HL-60 (cell line): Measurements from ENCODE around the gene PTPRQ.

Experiments used
- DNase-seq, 2 experiments: peaks; one replicate each; pipeline ENCODE4 v3.0.0-alpha.2; 2010 to 2020; ENCODE audit warnings: low read depth in 1 of 2, low spot score in 1 of 2
- H3K27ac ChIP-seq: fragments of 250-450 bp; sonication (Bioruptor Pico); replicated peaks from 2 replicates; pipeline ENCODE4 v1.5.1; 2020; ENCODE audit warnings: mild to moderate bottlenecking, moderate library complexity
- H3K27me3 ChIP-seq: fragments of 250-450 bp; sonication (Bioruptor Pico); 2 replicates; pipeline ENCODE4 v1.5.1; 2021; ENCODE audit warnings: mild to moderate bottlenecking, moderate library complexity; ENCODE audit not compliant: insufficient read depth, poor library complexity, severe bottlenecking
- H3K4me3 ChIP-seq: replicated peaks from 2 replicates; pipeline ENCODE4 v1.5.1; 2011; ENCODE audit warnings: mild to moderate bottlenecking, control low read depth, low read length; ENCODE audit not compliant: insufficient read depth
- CTCF ChIP-seq: IDR thresholded peaks from one replicate; pipeline ENCODE4 v1.5.1; 2011; ENCODE audit warnings: low read length, control low read depth, inconsistent platforms; ENCODE audit not compliant: insufficient read depth
- GABPA ChIP-seq: IDR thresholded peaks from 2 replicates; pipeline ENCODE4 v1.6.1; 2012; ENCODE audit warnings: low read depth
- POLR2AphosphoS5 ChIP-seq: IDR thresholded peaks from 2 replicates; pipeline ENCODE4 v1.6.1; 2012; ENCODE audit warnings: low read depth
- REST ChIP-seq: IDR thresholded peaks from 2 replicates; pipeline ENCODE4 v1.6.1; 2012; ENCODE audit warnings: low read depth; ENCODE audit not compliant: insufficient replicate concordance
- SPI1 ChIP-seq: IDR thresholded peaks from 2 replicates; pipeline ENCODE4 v1.6.1; 2012; ENCODE audit warnings: low read depth, mild to moderate bottlenecking, borderline replicate concordance

PTPRQ gene

GRCh38 chr12:80580254-80580653 lies 136.2 kb downstream of the PTPRQ start:
- TF ChIP-seq CTCF (no peak), SPI1 (no peak), REST (no peak), GABPA (no peak), POLR2AphosphoS5 (no peak)
- no peak overlapping the region for H3K4me3 ChIP-seq
- no peak for DNase-seq
- H3K27ac ChIP-seq: no peak overlapping the region
- H3K27me3 ChIP-seq: no peaks in the 10 kb centered on the region

GRCh38 chr12:80581783-80582182 lies 137.7 kb downstream of the PTPRQ start:
- Histone ChIP-seq H3K4me3 (no peak overlapping the region), H3K27me3 (no peaks in the 10 kb centered on the region), H3K27ac (no peak overlapping the region)
- no peak for DNase-seq
- no peak for TF ChIP-seq POLR2AphosphoS5
- no peak for TF ChIP-seq GABPA
- no peak for TF ChIP-seq REST
- TF ChIP-seq CTCF: no peak
- no peak for TF ChIP-seq SPI1

GRCh38 chr12:80582431-80582830 lies 138.4 kb downstream of the PTPRQ start:
- TF ChIP-seq REST: no peak
- Histone ChIP-seq H3K4me3 (no peak overlapping the region), H3K27me3 (no peaks in the 10 kb centered on the region), H3K27ac (no peak overlapping the region)
- no peak for DNase-seq

GRCh38 chr12:80589077-80589476 lies 145.0 kb downstream of the PTPRQ start:
- TF ChIP-seq GABPA (no peak), REST (no peak), SPI1 (no peak), POLR2AphosphoS5 (no peak), CTCF (no peak)
- no peak for DNase-seq
- no peaks in the 10 kb centered on the region for H3K27me3 ChIP-seq

More at GRCh38 chr12:80589077-80589476, 145.0 kb downstream of the PTPRQ start:
- H3K27ac ChIP-seq: no peak overlapping the region
- no peak overlapping the region for H3K4me3 ChIP-seq
